ENCODE measurements around the gene SLC25A12.
"Not testable (repeated sequence)": the region's sequence is repeated elsewhere in the genome, so short reads cannot be mapped to it uniquely, and the experiment has no call there.

Gene SLC25A12

GRCh38 chr2:171824086-171824485, 70.0 kb downstream of the SLC25A12 start:
- no peak for DNase-seq (ENCODE audit: low read depth, low spot score)

DNA sequence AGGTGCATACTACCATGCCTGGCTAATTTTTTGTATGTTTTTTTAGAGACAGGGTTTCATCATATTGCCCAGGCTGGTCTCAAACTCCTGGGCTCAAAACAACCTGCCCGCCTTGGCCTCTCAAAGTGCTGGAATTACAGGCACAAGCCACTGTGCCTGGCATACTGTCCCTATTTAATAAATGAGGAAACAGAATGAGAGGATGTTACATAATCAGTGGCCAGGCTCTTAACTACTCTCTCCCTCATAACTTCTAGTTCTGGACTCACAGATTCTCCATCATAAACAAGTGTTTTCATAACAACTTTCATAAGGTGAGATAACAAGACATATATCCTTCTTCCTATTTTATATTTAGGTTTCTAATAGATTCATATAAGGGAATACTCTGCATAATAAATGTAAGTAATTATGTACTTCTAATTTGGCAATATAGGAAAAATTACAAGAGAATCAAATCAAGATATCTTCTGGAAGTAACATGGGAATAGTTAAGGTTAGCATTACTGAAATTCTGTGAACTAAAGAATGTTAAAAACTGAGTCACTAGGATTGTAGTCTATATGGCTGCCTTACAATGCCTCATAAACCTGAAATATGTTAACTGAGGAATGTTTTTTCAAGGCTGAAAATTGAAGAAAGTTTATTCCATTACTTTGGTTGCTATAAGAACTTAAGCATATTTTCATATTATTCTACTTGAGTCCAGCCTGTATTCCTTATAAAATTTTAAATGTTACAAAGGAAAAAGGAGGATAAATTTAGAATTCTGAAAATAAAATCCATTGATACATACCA, 71.3 kb downstream of the SLC25A12 start:
- no peak for DNase-seq (ENCODE audit: low read depth, low spot score)

DNA sequence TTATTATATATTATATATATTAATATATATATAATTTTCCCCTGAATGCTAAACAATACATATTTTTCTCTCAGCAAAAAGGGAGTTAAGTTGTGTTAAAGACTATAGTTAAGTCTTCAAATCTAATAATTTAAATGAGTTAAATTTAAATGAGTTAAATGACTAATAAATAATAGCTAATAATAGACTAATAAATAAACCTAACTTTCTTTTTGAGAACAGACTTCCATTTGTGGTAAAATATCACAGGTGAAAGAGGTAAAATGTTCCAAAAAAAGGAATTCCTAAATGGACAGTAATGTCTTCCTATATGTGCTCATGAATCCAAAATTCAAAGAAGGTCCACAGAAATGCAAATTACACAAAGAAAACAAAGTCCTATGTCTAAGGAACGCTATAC, 74.6 kb downstream of the SLC25A12 start:
- DNase-seq (ENCODE audit: low read depth, low spot score): no peak

- DNase-seq (ENCODE audit: low read depth, low spot score): no peak
Observed at GRCh38 chr2:171814883-171815282, 79.2 kb downstream of the SLC25A12 start.

DNA sequence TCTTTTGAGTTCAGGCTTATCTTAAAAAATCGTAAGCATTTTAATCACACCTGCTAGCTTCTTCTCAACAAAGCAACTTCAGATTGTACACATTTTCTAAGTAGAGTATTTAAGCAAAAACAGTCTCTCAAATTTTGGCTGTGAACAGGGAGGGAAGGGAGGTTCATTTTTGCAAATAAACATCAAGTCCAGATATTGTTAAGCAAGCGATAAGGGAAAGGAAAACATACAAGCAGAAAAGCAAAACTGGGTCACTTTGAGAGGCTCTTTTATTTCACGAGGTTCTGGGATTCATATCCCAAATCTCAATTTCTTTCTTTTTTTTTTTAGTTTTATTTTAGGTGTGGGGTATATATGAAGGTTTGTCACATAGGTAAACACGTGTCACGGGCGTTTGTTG, 79.9 kb downstream of the SLC25A12 start:
- no peak for DNase-seq (ENCODE audit: low read depth, low spot score)

GRCh38 chr2:171813729-171814128, 80.3 kb downstream of the SLC25A12 start:
- DNase-seq (ENCODE audit: low read depth, low spot score): no peak

DNA sequence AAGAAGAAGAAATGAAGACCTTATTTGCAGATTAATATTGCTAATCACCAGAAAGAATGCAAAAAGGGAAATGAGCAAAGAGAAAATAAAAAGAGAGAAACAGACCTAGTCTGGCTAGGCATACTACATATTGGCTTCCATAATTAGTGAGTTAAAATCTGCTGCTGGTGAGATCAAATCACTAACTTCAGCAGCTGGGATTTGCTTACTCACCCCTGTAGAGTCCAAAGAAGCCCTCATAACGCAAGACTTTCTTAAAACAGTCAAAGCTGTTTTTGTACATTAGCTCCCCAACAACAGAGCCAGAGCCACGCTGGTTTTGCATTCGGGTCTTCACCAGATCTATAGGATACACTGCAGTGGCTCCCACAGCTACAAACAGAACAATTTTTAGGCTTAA, 80.9 kb downstream of the SLC25A12 start:
- DNase-seq (ENCODE audit: low read depth, low spot score): no peak

- no peak for DNase-seq (ENCODE audit: low read depth, low spot score)
Observed at GRCh38 chr2:171811245-171811628, 82.8 kb downstream of the SLC25A12 start.

GRCh38 chr2:171810422-171811244, 83.4 kb downstream of the SLC25A12 start:
- DNase-seq (ENCODE audit: low read depth, low spot score): no peak

DNA sequence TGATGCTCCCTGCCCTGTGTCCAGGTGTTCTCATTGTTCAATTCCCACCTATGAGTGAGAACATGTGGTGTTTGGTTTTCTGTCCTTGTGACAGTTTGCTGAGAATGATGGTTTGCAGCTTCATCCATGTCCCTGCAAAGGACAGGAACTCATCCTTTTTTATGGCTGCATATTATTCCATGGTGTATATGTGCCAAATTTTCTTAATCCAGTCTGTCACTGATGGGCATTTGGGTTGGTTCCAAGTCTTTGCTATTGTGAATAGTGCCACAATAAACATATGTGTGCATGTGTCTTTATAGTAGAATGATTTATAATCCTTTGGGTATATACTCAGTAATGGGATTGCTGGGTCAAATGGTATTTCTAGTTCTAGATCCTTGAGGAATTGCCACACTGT, 85.2 kb downstream of the SLC25A12 start:
- not testable (repeated sequence) for DNase-seq (ENCODE audit: low read depth, low spot score)

DNA sequence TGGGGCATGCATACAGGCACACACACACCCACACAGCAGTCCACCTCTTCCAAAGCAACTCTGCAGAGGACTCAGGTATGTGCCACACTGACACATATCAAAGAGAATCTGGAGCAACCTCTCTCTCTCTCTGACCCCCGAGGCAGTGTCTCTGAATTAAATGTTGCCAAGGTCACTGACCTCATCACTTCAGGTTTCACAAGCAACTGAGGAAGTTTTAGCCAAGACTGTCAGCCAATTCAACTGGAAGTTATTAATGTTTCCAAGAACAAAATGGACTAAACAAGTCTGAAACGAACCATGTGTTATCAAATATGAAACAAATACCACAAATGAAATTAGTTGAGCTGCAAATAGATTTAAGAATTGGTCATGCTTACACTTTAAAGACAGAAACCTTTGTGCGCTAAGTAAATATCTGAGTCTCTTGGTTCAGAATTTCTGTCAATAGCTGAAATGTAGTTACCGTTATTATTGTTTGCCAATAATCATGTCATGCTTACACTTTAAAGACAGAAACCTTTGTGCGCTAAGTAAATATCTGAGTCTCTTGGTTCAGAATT, 86.1 kb downstream of the SLC25A12 start:
- no peak for DNase-seq (ENCODE audit: low read depth, low spot score)

GRCh38 chr2:171807119-171807518, 86.9 kb downstream of the SLC25A12 start:
- DNase-seq (ENCODE audit: low read depth, low spot score): no peak

GRCh38 chr2:171804456-171804855, 89.6 kb downstream of the SLC25A12 start:
- no peak for DNase-seq (ENCODE audit: low read depth, low spot score)

GRCh38 chr2:171803757-171804156, 90.3 kb downstream of the SLC25A12 start:
- no peak for DNase-seq (ENCODE audit: low read depth, low spot score)

DNA sequence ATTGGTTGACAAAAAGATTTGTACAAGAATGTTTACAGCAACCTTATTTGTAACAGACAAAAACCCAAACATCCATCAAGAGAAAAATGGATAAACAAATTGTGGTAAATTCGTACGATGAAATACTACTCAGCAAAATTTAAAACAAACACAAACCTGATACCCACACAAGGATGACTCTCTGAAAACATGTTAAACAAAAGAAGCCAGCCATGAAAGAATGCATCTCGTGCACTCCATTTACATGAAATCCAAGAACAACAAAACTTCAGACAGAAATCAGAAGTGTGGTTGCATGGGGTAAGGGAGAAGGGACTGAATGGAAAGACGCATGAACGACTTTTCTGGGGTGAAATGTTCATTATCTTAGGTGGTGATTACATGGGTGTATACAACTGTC, 93.4 kb downstream of the SLC25A12 start:
- no peak for DNase-seq (ENCODE audit: low read depth, low spot score)

DNA sequence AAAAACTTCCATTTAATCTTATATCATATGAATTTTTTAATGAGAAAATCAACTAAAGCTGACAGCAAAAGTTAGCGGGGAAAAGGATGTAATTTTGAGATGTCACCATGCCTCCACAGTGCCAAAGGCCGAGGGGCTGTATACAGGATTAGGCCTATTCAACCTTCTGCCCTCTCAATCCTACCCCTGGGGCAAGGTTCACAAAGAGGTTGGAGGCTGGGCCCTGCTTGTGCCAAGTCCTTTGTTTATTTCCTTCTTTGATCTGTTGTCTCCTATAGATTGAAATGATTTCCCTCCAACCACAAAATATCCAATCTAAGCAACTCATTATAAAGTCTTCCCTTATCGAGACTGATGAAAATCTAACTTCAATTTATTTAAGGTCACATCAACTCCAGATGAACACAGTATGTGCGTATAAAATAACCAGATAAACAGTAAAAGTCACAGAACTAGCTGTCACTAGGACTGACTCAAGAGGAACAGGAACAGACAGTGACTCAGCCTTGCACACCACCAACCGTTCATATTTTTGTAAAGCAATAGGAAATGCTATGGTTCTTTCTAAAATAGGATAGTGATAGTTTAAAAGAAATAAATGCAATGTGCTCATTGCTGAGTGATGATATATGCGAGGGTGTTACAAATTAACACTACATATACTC, 95.8 kb downstream of the SLC25A12 start:
- no peak for DNase-seq (ENCODE audit: low read depth, low spot score)

- no peak for DNase-seq (ENCODE audit: low read depth, low spot score)
Observed at GRCh38 chr2:171794918-171795317, 99.1 kb downstream of the SLC25A12 start.

DNA sequence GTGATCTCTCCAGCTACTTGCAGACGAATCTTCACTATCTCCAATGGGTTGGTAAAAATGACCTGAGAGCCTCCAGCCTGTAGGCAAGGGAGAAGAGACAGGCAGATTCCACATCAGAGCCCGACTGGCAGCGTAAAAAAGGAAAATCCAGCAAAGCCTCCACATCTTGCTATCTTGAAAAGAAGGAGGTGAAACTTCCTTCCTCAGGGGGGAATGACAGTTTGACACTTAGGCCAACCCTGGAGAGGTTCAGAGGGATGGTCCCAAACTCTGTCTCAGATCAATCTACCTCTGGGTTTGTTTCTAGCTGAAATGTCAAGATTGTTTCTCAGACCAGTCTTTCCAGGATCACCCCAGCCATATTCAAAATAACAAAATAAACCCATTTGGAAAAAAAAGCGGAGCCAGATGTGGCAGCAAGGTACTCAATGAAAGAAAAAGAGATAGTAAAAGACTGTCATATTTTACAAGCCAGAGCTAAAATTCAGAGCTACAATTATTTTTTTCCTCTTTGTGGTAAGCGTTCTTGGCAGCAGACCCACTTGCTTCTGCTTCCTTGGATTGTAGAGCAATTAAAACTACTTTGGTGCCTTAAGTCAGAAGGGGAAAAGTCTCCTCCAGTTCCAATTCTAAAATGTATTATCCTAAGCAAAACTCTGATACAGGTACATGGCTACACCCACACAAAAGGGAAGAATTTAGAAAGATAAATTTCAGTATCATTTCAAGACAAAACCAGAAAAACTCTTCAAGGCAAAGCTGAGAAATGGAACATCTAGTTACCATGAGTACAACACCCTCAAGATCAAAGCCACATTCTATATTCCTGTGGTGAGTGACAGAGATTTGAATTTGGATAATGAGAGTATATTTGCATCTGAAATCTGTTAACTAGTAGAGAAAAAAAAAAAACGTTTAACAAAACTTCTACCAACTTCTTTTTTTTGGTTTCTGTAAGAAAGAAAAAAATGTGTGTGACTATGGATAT, 100.1 kb downstream of the SLC25A12 start:
- DNase-seq (ENCODE audit: low read depth, low spot score): no peak

DNA sequence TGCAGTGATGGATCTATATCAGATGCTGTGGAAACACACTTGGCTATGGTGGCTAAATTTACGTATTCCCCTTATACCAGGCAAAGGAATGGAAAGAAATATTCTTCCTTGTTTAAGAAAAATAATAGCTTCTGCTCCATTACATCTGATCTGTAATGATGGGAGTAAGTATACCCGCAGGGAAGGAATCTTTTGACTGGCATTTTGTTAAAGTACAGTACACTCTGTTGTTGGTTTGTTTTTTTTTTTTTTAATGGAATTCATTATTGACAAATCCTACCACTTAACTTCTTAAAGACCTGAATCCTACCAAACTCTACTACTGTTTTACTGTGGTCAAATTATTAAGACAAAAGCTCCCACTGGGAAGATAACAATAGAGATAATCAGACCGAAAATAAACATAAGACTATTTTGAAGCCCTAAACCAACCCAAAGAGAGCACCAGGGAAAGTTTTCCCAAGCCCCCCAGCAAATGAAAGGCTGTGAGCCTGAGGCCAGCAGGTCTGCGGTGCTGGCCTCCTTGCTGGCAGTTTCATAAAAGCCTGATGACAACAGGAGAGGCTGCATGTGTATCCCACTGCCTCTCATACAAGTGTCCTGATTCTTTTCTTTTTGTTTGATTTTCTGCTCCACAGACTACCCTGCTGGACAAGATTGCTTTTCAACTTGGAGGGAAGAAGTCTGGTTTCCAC, 101.0 kb downstream of the SLC25A12 start:
- DNase-seq (ENCODE audit: low read depth, low spot score): no peak

GRCh38 chr2:171792157-171792556, 101.9 kb downstream of the SLC25A12 start:
- no peak for DNase-seq (ENCODE audit: low read depth, low spot score)
